ENCODE results near the gene DNAH1.
"Not testable (repeated sequence)": the region's sequence is repeated elsewhere in the genome, so short reads cannot be mapped to it uniquely, and the experiment has no call there.

DNAH1 gene

GRCh38 chr3:52327486-52328290 is 11.6 kb downstream of the DNAH1 start:
- no peak for DNase-seq
- TF ChIP-seq GATA1 (IDR thresholded peaks at IDR 0.05; ENCODE audit: low read depth, low read length) = no peak
- no peak for TF ChIP-seq POLR2A (IDR thresholded peaks at IDR 0.05; ENCODE audit: low read length)

GRCh38 chr3:52328536-52329080 is 12.5 kb downstream of the DNAH1 start:
- TF ChIP-seq GATA1 (IDR thresholded peaks at IDR 0.05; ENCODE audit: low read depth, low read length) (no peak), POLR2A (IDR thresholded peaks at IDR 0.05; ENCODE audit: low read length) (no peak)
- no peak for DNase-seq

GRCh38 chr3:52330194-52330805 is 14.2 kb downstream of the DNAH1 start:
- no peak for DNase-seq
- TF ChIP-seq GATA1 (IDR thresholded peaks at IDR 0.05; ENCODE audit: low read depth, low read length) (no peak), POLR2A (IDR thresholded peaks at IDR 0.05; ENCODE audit: low read length) (no peak)

- TF ChIP-seq GATA1 (IDR thresholded peaks at IDR 0.05; ENCODE audit: low read depth, low read length) (no peak), POLR2A (IDR thresholded peaks at IDR 0.05; ENCODE audit: low read length) (no peak)
- no peak for DNase-seq
These were observed 15.0 kb downstream of the DNAH1 start for GRCh38 chr3:52331091-52331490.

GRCh38 chr3:52331906-52332305 is 15.8 kb downstream of the DNAH1 start:
- TF ChIP-seq GATA1 (IDR thresholded peaks at IDR 0.05; ENCODE audit: low read depth, low read length) (no peak), POLR2A (IDR thresholded peaks at IDR 0.05; ENCODE audit: low read length) (no peak)
- no peak for DNase-seq

GRCh38 chr3:52333869-52334557 is 17.9 kb downstream of the DNAH1 start:
- DNase-seq = no peak
- TF ChIP-seq POLR2A (IDR thresholded peaks at IDR 0.05; ENCODE audit: low read length) (no peak), GATA1 (IDR thresholded peaks at IDR 0.05; ENCODE audit: low read depth, low read length) (no peak)

- DNase-seq = not testable (repeated sequence)
These were observed 22.0 kb downstream of the DNAH1 start for GRCh38 chr3:52338131-52338530.

- TF ChIP-seq GATA1 (IDR thresholded peaks at IDR 0.05; ENCODE audit: low read depth, low read length) = no peak
- no peak for TF ChIP-seq POLR2A (IDR thresholded peaks at IDR 0.05; ENCODE audit: low read length)
- peak; percentile 82 to 90 for DNase-seq
These were observed 23.5 kb downstream of the DNAH1 start for GRCh38 chr3:52339612-52340011.

- no peak for TF ChIP-seq POLR2A (IDR thresholded peaks at IDR 0.05; ENCODE audit: low read length)
- TF ChIP-seq GATA1 (IDR thresholded peaks at IDR 0.05; ENCODE audit: low read depth, low read length) = no peak
These were observed 25.0 kb downstream of the DNAH1 start for GRCh38 chr3:52341123-52341522.

GRCh38 chr3:52343946-52344600 is 28.0 kb downstream of the DNAH1 start:
- DNase-seq = no peak
- TF ChIP-seq POLR2A (IDR thresholded peaks at IDR 0.05; ENCODE audit: low read length) = no peak

More at GRCh38 chr3:52341123-52341522, 25.0 kb downstream of the DNAH1 start:
- no peak for DNase-seq

- TF ChIP-seq POLR2A (IDR thresholded peaks at IDR 0.05; ENCODE audit: low read length) = no peak
- no peak for TF ChIP-seq GATA1 (IDR thresholded peaks at IDR 0.05; ENCODE audit: low read depth, low read length)
- no peak for DNase-seq
These were observed 29.5 kb downstream of the DNAH1 start for GRCh38 chr3:52345521-52346109.

GRCh38 chr3:52346623-52347530 is 30.8 kb downstream of the DNAH1 start:
- no peak for DNase-seq
- TF ChIP-seq POLR2A (IDR thresholded peaks at IDR 0.05; ENCODE audit: low read length) (no peak), GATA1 (IDR thresholded peaks at IDR 0.05; ENCODE audit: low read depth, low read length) (no peak)
